Measurements from ENCODE around the gene RBM22. TPM values are rescaled to one million over a fixed set of nuclear protein-coding genes. Genes with fewer than 3 reads are reported as not detected.

The RBM22 gene
- total and polyA plus RNA-seq, 2 donors from 2014 or later (not counting 2 experiments from before 2014, with no cell fraction given): 29.0 to 47.2 TPM

Other genes starting within 250 kb of the RBM22 start
- 53.4 and 56.2 TPM in 2 replicates for gene NDST1, start 192.9 kb downstream of the RBM22 start, total RNA-seq
- 15.3 and 16.8 TPM in 2 replicates for gene NDST1, start 192.9 kb downstream of the RBM22 start, polyA plus RNA-seq
- gene SYNPO, start 60.4 kb downstream of the RBM22 start, total RNA-seq: 8.8 and 10.1 TPM in 2 replicates
- gene SYNPO, start 60.4 kb downstream of the RBM22 start, polyA plus RNA-seq: 6.9 and 7.0 TPM in 2 replicates
- 0.34 and 0.53 TPM in 2 replicates for gene MYOZ3, start 39.8 kb downstream of the RBM22 start, total RNA-seq
- gene MYOZ3, start 39.8 kb downstream of the RBM22 start, polyA plus RNA-seq: 0.33 and 0.35 TPM in 2 replicates
- 34.0 and 34.6 TPM in 2 replicates for gene DCTN4, start 58.0 kb upstream of the RBM22 start, total RNA-seq
- 10.5 and 12.2 TPM in 2 replicates for gene DCTN4, start 58.0 kb upstream of the RBM22 start, polyA plus RNA-seq
- 18.9 and 20.3 TPM in 2 replicates for gene SMIM3, start 77.7 kb upstream of the RBM22 start, total RNA-seq
- 19.1 and 22.6 TPM in 2 replicates for gene SMIM3, start 77.7 kb upstream of the RBM22 start, polyA plus RNA-seq
- gene IRGM, start 145.5 kb upstream of the RBM22 start, total RNA-seq: not detected in 2 replicates
- gene IRGM, start 145.5 kb upstream of the RBM22 start, polyA plus RNA-seq: not detected in 2 replicates
- 10.8 and 11.5 TPM in 2 replicates for gene ZNF300, start 203.9 kb upstream of the RBM22 start, total RNA-seq
- 4.3 and 5.1 TPM in 2 replicates for gene ZNF300, start 203.9 kb upstream of the RBM22 start, polyA plus RNA-seq

Measured in foreskin keratinocyte (primary cell).